22Rv1 (cell line): ENCODE data around the gene ALDOC.

Source experiments
- CTCF ChIP-seq: fragments of 450-650 bp; IDR thresholded peaks from 2 replicates; pipeline ENCODE4 v1.5.1; 2017; ENCODE audit warnings: mild to moderate bottlenecking
- ZFX ChIP-seq: fragments of 450-650 bp; IDR thresholded peaks from 2 replicates; pipeline ENCODE4 v1.6.1; 2017; ENCODE audit warnings: antibody characterized with exemption, borderline replicate concordance

DNA sequence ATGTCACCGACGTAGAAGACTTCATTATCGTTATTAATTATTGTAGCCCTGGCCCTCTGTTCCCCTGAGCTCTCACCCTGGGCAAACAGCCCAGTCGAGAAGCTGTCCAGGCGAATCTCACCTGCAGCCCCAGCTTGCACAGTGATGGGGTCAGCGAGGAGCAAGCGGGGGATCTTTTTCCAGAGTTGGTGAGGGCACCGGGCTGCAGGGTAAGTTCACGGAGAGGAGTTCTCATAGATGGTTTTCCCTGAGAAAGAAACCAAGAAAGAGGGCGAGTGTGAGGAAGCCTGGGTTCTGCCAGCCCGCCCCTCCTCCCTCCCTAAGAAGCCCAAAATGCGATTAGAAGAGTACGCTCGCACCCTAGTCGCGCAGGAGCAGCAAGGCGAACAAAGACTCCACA is 21.7 kb upstream of the ALDOC start:
- TF ChIP-seq CTCF (no peak), ZFX (no peak)
